ENCODE data around the gene RPL31.

RPL31 gene

GRCh38 chr2:101001691-101002561, at the start of gene RPL31:
Gene RPL31, plus strand, starts transcription at chr2:101002289. Its CDS starts 413 bp downstream, at chr2:101002702.
- FAIRE-seq = peak; percentile 72

- no peak for FAIRE-seq
Measured at GRCh38 chr2:100952512-100952911, 49.6 kb upstream of the RPL31 start.

- FAIRE-seq = no peak
Measured at GRCh38 chr2:100953406-100954043, 48.6 kb upstream of the RPL31 start.

GRCh38 chr2:100954044-100954420, 48.1 kb upstream of the RPL31 start:
- FAIRE-seq = no peak

- FAIRE-seq = no peak
Measured at GRCh38 chr2:100955226-100955625, 46.9 kb upstream of the RPL31 start.

- no peak for FAIRE-seq
Measured at GRCh38 chr2:100956081-100956480, 46.0 kb upstream of the RPL31 start.

- no peak for FAIRE-seq
Measured at GRCh38 chr2:100957996-100958653, 44.0 kb upstream of the RPL31 start.

GRCh38 chr2:100959225-100959880, 42.7 kb upstream of the RPL31 start:
- FAIRE-seq = no peak

GRCh38 chr2:100960688-100961087, 41.4 kb upstream of the RPL31 start:
- no peak for FAIRE-seq

- no peak for FAIRE-seq
Measured at GRCh38 chr2:100962366-100963025, 39.6 kb upstream of the RPL31 start.

- FAIRE-seq = no peak
Measured at GRCh38 chr2:100963026-100963375, 39.1 kb upstream of the RPL31 start.

GRCh38 chr2:100964222-100964621, 37.9 kb upstream of the RPL31 start:
- no peak for FAIRE-seq

- no peak for FAIRE-seq
Measured at GRCh38 chr2:100964681-100965169, 37.4 kb upstream of the RPL31 start.

- no peak for FAIRE-seq
Measured at GRCh38 chr2:100965596-100965995, 36.5 kb upstream of the RPL31 start.

- FAIRE-seq = no peak
Measured at GRCh38 chr2:100967716-100968115, 34.4 kb upstream of the RPL31 start.

GRCh38 chr2:100968146-100969145, 33.6 kb upstream of the RPL31 start:
- no peak for FAIRE-seq

- FAIRE-seq = no peak
Measured at GRCh38 chr2:100969998-100970397, 32.1 kb upstream of the RPL31 start.

- no peak for FAIRE-seq
Measured at GRCh38 chr2:100971221-100971620, 30.9 kb upstream of the RPL31 start.

- FAIRE-seq = no peak
Measured at GRCh38 chr2:100972452-100972851, 29.6 kb upstream of the RPL31 start.

GRCh38 chr2:100974712-100975520, 27.2 kb upstream of the RPL31 start:
- FAIRE-seq = no peak

- FAIRE-seq = no peak
Measured at GRCh38 chr2:100975521-100975785, 26.6 kb upstream of the RPL31 start.
